Spleen (tissue), 11 donors: ENCODE results near the gene PPP1R13B. TPM values are rescaled to one million over a fixed set of nuclear protein-coding genes. Genes with fewer than 3 reads are reported as not detected.

Source experiments
- DNase-seq: peaks from one replicate; pipeline ENCODE4 v3.0.0-alpha.2; 2020
- H3K27ac ChIP-seq, 8 donors: fragments of 200-600 bp; sonication (generic) in 7 of 8; 1 replicate in 4 of 8; 2 replicates in 4 of 8; pipeline versions ENCODE4 v1.5.0 to v1.8.0; 2016 to 2021; ENCODE audit warnings: inconsistent platforms in 4 of 8, mild to moderate bottlenecking in 4 of 8, moderate library complexity in 1 of 8
- H3K27me3 ChIP-seq, 7 donors: fragments of 200-600 bp; sonication (generic) in 6 of 7; replicated peaks in 1 of 7; 1 replicate in 4 of 7; 2 replicates in 3 of 7; pipeline versions ENCODE4 v1.5.0 to v1.8.0; 2016 to 2021; ENCODE audit warnings: inconsistent platforms in 3 of 7, mild to moderate bottlenecking in 1 of 7
- H3K36me3 ChIP-seq, 6 donors: fragments of 200-600 bp; sonication (generic) in 5 of 6; 1 replicate in 4 of 6; 2 replicates in 2 of 6; pipeline versions ENCODE4 v1.5.0 to v1.8.0; 2016 to 2021; ENCODE audit warnings: inconsistent platforms in 2 of 6
- H3K4me1 ChIP-seq, 6 donors: fragments of 200-600 bp; sonication (generic) in 5 of 6; 1 replicate in 3 of 6; 2 replicates in 3 of 6; pipeline versions ENCODE4 v1.5.0 to v1.8.0; 2016 to 2021; ENCODE audit warnings: inconsistent platforms in 3 of 6
- H3K4me3 ChIP-seq, 8 donors: fragments of 200-600 bp; sonication (generic) in 7 of 8; 1 replicate in 4 of 8; 2 replicates in 4 of 8; pipeline versions ENCODE4 v1.5.0 to v1.8.0; 2016 to 2021; ENCODE audit warnings: inconsistent platforms in 4 of 8, mild to moderate bottlenecking in 4 of 8, moderate library complexity in 2 of 8
- H3K9me3 ChIP-seq, 8 donors: fragments of 200-600 bp; sonication (generic) in 7 of 8; 1 replicate in 4 of 8; 2 replicates in 4 of 8; pipeline versions ENCODE4 v1.5.0 to v1.8.0; 2016 to 2021; ENCODE audit warnings: inconsistent platforms in 4 of 8
- POLR2A ChIP-seq, 3 donors: fragments of 450-650 bp; IDR thresholded peaks; one replicate each; pipeline ENCODE4 v1.5.1; 2017; ENCODE audit warnings: antibody characterized with exemption in 3 of 3, mild to moderate bottlenecking in 1 of 3
- POLR2AphosphoS5 ChIP-seq, 3 donors: sonication (generic); formaldehyde crosslinking; IDR thresholded peaks; one replicate each; pipeline ENCODE4 v1.5.1; 2017; ENCODE audit warnings: antibody characterized with exemption in 3 of 3
- WGBS, 5 donors: extraction: QIAGEN DNeasy Blood & Tissue Kit in 3 of 5; methylation state at CpG; one replicate each; pipeline versions ENCODE4 v1.1.5 to v1.1.7; 2013 to 2018; 5-methylcytosine and 5-hydroxymethylcytosine counted together
- intact Hi-C: fragments of 100-400 bp; cut with DNase I; formaldehyde crosslinking; loops from one replicate; pipeline ENCODE4 v1.15.0; 2023; ENCODE audit warnings: low total_unique reads
- polyA plus RNA-seq, 3 donors: library from polyadenylated mRNA; stranded (reverse); fragments of 200-250 nt; gene quantifications; one replicate each; pipeline ENCODE4 v1.2.1, GENCODE V29; 2013
- total RNA-seq, 7 donors: library from RNA; depleted of rRNA in 3 of 7; stranded (reverse); fragments of >200 nt in 3 of 7; fragmentation: NEBNext Ultra II Directional in 4 of 7; extraction: Animal tissue kit (Norgen Biotek cat#: 25700) in 4 of 7; gene quantifications; one replicate each; pipeline versions ENCODE4 v1.1.0 to v1.2.1, GENCODE V29; 2016 to 2021
- TF ChIP-seq, protein P1 (sequence below), 11 experiments: fragments of 200-600 bp in 7 of 11; fragments of 450-650 bp in 4 of 11; sonication (generic) in 4 of 11; IDR thresholded peaks in 8 of 11; conservative IDR thresholded peaks in 3 of 11; 1 replicate in 7 of 11; 2 replicates in 4 of 11; pipeline versions ENCODE4 v1.4.0 to v1.8.0; 2016 to 2021; ENCODE audit warnings: antibody characterized with exemption in 11 of 11, inconsistent platforms in 4 of 11, mild to moderate bottlenecking in 1 of 11
- donor health status: healthy with polysubstance abuse.
- donor health status: DM: no; HTN: no; CAD: no; lungs with moderate emphysema.
- donor health status: DM: no; HTN: no; CAD: no.
- donor health status: Bipolar disorder and iron deficiency.
- donor health status: healthy.
- donor health status: DM: no; HTN: no; CAD: no.
- donor health status: DM: yes; HTN: yes; CAD: no.

The PPP1R13B gene
- total and polyA plus RNA-seq, 10 donors = 5.7 to 95.3 (median 36.6) TPM

DNA sequence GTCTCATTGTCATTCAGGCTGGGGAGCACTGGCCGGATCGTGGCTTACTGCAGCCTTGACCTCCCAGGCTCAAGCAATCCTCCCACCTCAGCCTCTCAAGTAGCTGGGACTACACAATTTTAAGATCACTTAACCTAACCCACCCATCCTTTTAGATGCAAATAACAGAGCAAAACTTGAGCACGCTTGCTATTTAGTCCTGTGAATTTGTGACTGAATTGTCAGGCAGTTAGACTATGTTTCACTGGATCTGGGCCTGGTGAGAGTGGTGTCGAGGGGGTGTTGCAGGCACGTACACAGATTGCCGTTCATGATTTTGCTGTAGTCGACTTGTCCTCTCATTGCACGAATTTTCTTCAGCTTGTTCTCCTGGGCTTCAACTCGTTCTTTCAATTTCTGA lies 93.6 kb downstream of the PPP1R13B start:
- intact Hi-C loops = no loop called here
- H3K36me3 ChIP-seq = peaks cover 0 to 52% (median 12%) of the 10 kb centered on the region in 6 donors
- WGBS, 5 donors = 76 to 85% (median 79%) methylated on average over 9 of the region's 9 CpGs
- DNase-seq = peak; percentile 30
- H3K4me3 ChIP-seq = no peak overlapping the region
- H3K4me1 ChIP-seq = peaks cover 0 to 15% (median 4%) of the 10 kb centered on the region in 6 donors
- no peak overlapping the region for H3K27ac ChIP-seq
- no peaks in the 10 kb centered on the region for H3K9me3 ChIP-seq
- TF ChIP-seq POLR2A (IDR thresholded peaks at IDR 0.05) (no peak), POLR2AphosphoS5 (IDR thresholded peaks at IDR 0.05) (no peak)
- TF ChIP-seq, protein P1, sequence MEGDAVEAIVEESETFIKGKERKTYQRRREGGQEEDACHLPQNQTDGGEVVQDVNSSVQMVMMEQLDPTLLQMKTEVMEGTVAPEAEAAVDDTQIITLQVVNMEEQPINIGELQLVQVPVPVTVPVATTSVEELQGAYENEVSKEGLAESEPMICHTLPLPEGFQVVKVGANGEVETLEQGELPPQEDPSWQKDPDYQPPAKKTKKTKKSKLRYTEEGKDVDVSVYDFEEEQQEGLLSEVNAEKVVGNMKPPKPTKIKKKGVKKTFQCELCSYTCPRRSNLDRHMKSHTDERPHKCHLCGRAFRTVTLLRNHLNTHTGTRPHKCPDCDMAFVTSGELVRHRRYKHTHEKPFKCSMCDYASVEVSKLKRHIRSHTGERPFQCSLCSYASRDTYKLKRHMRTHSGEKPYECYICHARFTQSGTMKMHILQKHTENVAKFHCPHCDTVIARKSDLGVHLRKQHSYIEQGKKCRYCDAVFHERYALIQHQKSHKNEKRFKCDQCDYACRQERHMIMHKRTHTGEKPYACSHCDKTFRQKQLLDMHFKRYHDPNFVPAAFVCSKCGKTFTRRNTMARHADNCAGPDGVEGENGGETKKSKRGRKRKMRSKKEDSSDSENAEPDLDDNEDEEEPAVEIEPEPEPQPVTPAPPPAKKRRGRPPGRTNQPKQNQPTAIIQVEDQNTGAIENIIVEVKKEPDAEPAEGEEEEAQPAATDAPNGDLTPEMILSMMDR (IDR thresholded peaks at IDR 0.05 in 8 of 11, conservative IDR thresholded peaks at IDR 0.05 in 3 of 11) = no peak
- no peaks in the 10 kb centered on the region for H3K27me3 ChIP-seq

DNA sequence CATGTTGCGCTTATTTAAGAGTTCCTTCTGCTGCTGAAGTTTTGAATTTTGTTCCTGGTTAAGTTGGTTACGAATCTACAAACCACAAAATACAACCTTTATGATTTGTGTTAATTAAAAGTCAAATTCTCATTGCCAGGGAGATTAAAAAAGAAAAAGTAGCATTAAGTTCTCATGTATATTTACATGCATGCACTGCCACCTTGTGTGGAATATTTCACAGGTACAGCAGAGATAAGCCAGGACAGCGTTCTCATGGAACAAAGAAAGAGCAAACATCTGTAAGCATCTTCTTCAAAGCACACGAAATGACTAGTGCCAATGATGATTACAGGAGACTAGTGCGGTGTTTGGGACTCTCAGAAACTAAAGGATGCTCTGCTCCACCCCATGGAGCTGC lies 97.5 kb downstream of the PPP1R13B start:
- WGBS, 5 donors = 86 to 90% (median 87%) methylated on average over 5 of the region's 5 CpGs
- no peak for DNase-seq
- no peak for TF ChIP-seq POLR2A (IDR thresholded peaks at IDR 0.05)
- TF ChIP-seq, protein P1 (IDR thresholded peaks at IDR 0.05 in 8 of 11, conservative IDR thresholded peaks at IDR 0.05 in 3 of 11) = peak in 1 of 11 experiments; percentile 6
- Histone ChIP-seq H3K4me1 (peaks cover 0 to 17% (median 10%) of the 10 kb centered on the region in 6 donors), H3K27me3 (no peaks in the 10 kb centered on the region), H3K27ac (no peak overlapping the region), H3K36me3 (peaks cover 0 to 87% (median 19%) of the 10 kb centered on the region in 6 donors), H3K4me3 (no peak overlapping the region), H3K9me3 (no peaks in the 10 kb centered on the region)
- intact Hi-C loops = no loop called here

DNA sequence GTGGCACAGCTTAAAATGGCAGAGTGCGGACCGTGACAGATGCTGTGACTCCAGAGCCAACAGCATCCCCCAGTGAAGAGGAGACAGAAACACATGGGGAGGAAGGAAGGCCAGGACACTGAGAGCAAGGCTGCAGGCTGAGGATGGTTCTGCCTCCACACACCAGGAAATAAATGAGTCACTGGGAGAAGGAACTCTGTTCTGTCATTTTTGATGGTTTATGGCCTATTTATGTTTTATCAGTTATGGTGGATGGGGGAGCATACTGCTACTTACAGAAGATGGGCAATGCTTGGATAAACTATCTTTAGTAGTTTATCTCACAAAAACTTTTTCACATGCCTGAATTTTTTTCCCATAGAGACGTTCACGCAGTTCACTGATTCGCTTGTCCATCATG lies 97.9 kb downstream of the PPP1R13B start:
- intact Hi-C loops = no loop called here
- peaks cover 0 to 91% (median 19%) of the 10 kb centered on the region in 6 donors for H3K36me3 ChIP-seq
- no peaks in the 10 kb centered on the region for H3K27me3 ChIP-seq
- no peak overlapping the region for H3K27ac ChIP-seq
- no peak for DNase-seq
- H3K9me3 ChIP-seq = no peaks in the 10 kb centered on the region
- TF ChIP-seq POLR2A (IDR thresholded peaks at IDR 0.05) = no peak
- TF ChIP-seq, protein P1 (IDR thresholded peaks at IDR 0.05 in 8 of 11, conservative IDR thresholded peaks at IDR 0.05 in 3 of 11) = no peak
- TF ChIP-seq POLR2AphosphoS5 (IDR thresholded peaks at IDR 0.05) = no peak
- WGBS, 5 donors = 91 to 97% (median 93%) methylated on average over 5 of the region's 5 CpGs
- peaks cover 0 to 15% (median 9%) of the 10 kb centered on the region in 6 donors for H3K4me1 ChIP-seq
- no peak overlapping the region for H3K4me3 ChIP-seq

DNA sequence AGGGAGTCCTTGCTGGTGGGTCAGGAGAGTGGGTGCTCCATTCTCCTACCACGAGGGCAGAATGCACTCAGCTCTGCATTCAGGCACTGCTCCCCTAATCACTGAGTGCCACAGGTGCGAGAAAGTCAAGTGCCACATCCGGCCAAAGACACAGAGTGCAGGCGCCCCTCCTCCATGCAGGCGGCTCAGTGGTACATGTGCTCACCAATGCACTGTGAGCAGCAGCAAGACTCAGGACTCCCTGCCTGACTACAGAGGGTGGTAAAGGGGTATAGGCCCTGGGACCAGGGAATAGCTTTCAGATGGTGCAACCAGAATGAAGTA lies 98.9 kb downstream of the PPP1R13B start:
- TF ChIP-seq POLR2A (IDR thresholded peaks at IDR 0.05) (no peak), POLR2AphosphoS5 (IDR thresholded peaks at IDR 0.05) (peak in 2 of 3 donors; percentile 20 to 49)
- TF ChIP-seq, protein P1 (IDR thresholded peaks at IDR 0.05 in 8 of 11, conservative IDR thresholded peaks at IDR 0.05 in 3 of 11) = no peak
- Histone ChIP-seq H3K4me3 (no peak overlapping the region), H3K27me3 (no peaks in the 10 kb centered on the region), H3K4me1 (peaks cover 0 to 15% (median 9%) of the 10 kb centered on the region in 6 donors), H3K36me3 (peaks cover 0 to 94% (median 19%) of the 10 kb centered on the region in 6 donors), H3K9me3 (no peaks in the 10 kb centered on the region), H3K27ac (peak overlapping the region in 3 of 8 donors; percentile 2 to 41 (median 33))
- peak; percentile 86 for DNase-seq
- 43 to 72% (median 67%) methylated on average over 2 to 5 of the region's 5 CpGs for WGBS, 5 donors
- intact Hi-C loops = no loop called here
